WTC11 (cell line): Measurements from ENCODE around the gene RPL22L1. TPM values are rescaled to one million over a fixed set of nuclear protein-coding genes. Genes with fewer than 3 reads are reported as not detected.

ENCODE experiments used
- ATAC-seq: fragments of 200-7000 bp; cut with Tn5 transposase; 2 replicates; pipeline ENCODE4 v1.10.0; 2021; ENCODE audit warnings: mild to moderate bottlenecking, moderate library complexity
- CTCF ChIA-PET: fragments of 300-600 bp; sonication (Branson Sonifier 250); formaldehyde crosslinking; loops from one replicate; lab custom pipeline; 2021; ENCODE audit warnings: antibody characterized with exemption; lab: Charles Lee
- POLR2A ChIA-PET: fragments of 350-600 bp; sonication (Branson Sonifier 250); formaldehyde crosslinking; loops from one replicate; lab custom pipeline; 2021; ENCODE audit warnings: antibody characterized with exemption; lab: Charles Lee
- DNase-seq: peaks from one replicate; pipeline ENCODE4 v3.0.0; 2021; ENCODE audit warnings: low spot score
- H3K27ac Mint-ChIP-seq: 2 replicates; pipeline ENCODE4 v1.8.0; 2021; ENCODE audit warnings: mixed read lengths
- H3K27me3 Mint-ChIP-seq: 2 replicates; pipeline ENCODE4 v1.8.0; 2021; ENCODE audit warnings: low read depth, mild to moderate bottlenecking, moderate library complexity, mixed read lengths
- H3K36me3 Mint-ChIP-seq: 2 replicates; pipeline ENCODE4 v1.8.0; 2021; ENCODE audit warnings: mixed read lengths
- H3K4me1 Mint-ChIP-seq: 2 replicates; pipeline ENCODE4 v1.8.0; 2022; ENCODE audit warnings: mixed read lengths
- H3K4me3 Mint-ChIP-seq: 2 replicates; pipeline ENCODE4 v1.8.0; 2021; ENCODE audit warnings: mild to moderate bottlenecking, moderate library complexity, mixed read lengths
- H3K9me3 Mint-ChIP-seq: 2 replicates; pipeline ENCODE4 v1.8.0; 2021; ENCODE audit warnings: mixed read lengths
- ATF1 ChIP-seq: sonication (generic); formaldehyde crosslinking; IDR thresholded peaks from 2 replicates; pipeline ENCODE4 v1.8.1; 2023; ENCODE audit warnings: mild to moderate bottlenecking, moderate library complexity, missing genetic modification reagents
- ATF3 ChIP-seq: sonication (generic); formaldehyde crosslinking; conservative IDR thresholded peaks from 2 replicates; pipeline ENCODE4 v1.8.1; 2022; ENCODE audit warnings: mild to moderate bottlenecking, missing genetic modification reagents
- CBFB ChIP-seq: sonication (generic); formaldehyde crosslinking; IDR thresholded peaks from 2 replicates; pipeline ENCODE4 v1.8.1; 2022; ENCODE audit warnings: mild to moderate bottlenecking, low read depth, missing genetic modification reagents
- CREM ChIP-seq: sonication (generic); formaldehyde crosslinking; IDR thresholded peaks from 2 replicates; pipeline ENCODE4 v1.8.1; 2022; ENCODE audit warnings: mild to moderate bottlenecking, missing genetic modification reagents, moderate library complexity
- E2F1 ChIP-seq: sonication (generic); formaldehyde crosslinking; IDR thresholded peaks from 2 replicates; pipeline ENCODE4 v1.8.0; 2022; ENCODE audit warnings: mild to moderate bottlenecking, missing genetic modification reagents
- ELF4 ChIP-seq: sonication (generic); formaldehyde crosslinking; IDR thresholded peaks from 2 replicates; pipeline ENCODE4 v1.8.1; 2022; ENCODE audit warnings: low read depth, mild to moderate bottlenecking, moderate library complexity, missing genetic modification reagents
- FOXP4 ChIP-seq: sonication (generic); formaldehyde crosslinking; IDR thresholded peaks from 2 replicates; pipeline ENCODE4 v1.8.0; 2022; ENCODE audit warnings: mild to moderate bottlenecking, missing genetic modification reagents
- GRHL2 ChIP-seq: fragments of 250-450 bp; sonication (Bioruptor Pico); IDR thresholded peaks from 2 replicates; pipeline ENCODE4 v1.8.0; 2022; ENCODE audit warnings: mild to moderate bottlenecking, moderate library complexity; ENCODE audit not compliant: insufficient replicate concordance, severe bottlenecking
- KAT7 ChIP-seq: sonication (generic); formaldehyde crosslinking; IDR thresholded peaks from 2 replicates; pipeline ENCODE4 v1.8.1; 2023; ENCODE audit warnings: missing genetic modification reagents, mild to moderate bottlenecking, borderline replicate concordance
- MYBL2 ChIP-seq: sonication (generic); formaldehyde crosslinking; IDR thresholded peaks from 2 replicates; pipeline ENCODE4 v1.8.1; 2023; ENCODE audit warnings: mild to moderate bottlenecking, moderate library complexity, missing genetic modification reagents
- NR1H2 ChIP-seq: sonication (generic); formaldehyde crosslinking; IDR thresholded peaks from 2 replicates; pipeline ENCODE4 v1.9.0; 2021; ENCODE audit warnings: mild to moderate bottlenecking, moderate library complexity, missing genetic modification reagents
- PREB ChIP-seq: sonication (generic); formaldehyde crosslinking; IDR thresholded peaks from 2 replicates; pipeline ENCODE4 v1.8.1; 2022; ENCODE audit warnings: mild to moderate bottlenecking, missing genetic modification reagents, moderate library complexity, borderline replicate concordance
- RELA ChIP-seq: sonication (generic); formaldehyde crosslinking; IDR thresholded peaks from 2 replicates; pipeline ENCODE4 v1.8.1; 2022; ENCODE audit warnings: missing genetic modification reagents, mild to moderate bottlenecking, borderline replicate concordance
- USF2 ChIP-seq: sonication (generic); formaldehyde crosslinking; IDR thresholded peaks from 2 replicates; pipeline ENCODE4 v1.8.1; 2023; ENCODE audit warnings: mild to moderate bottlenecking, missing genetic modification reagents, moderate library complexity
- ZNF121 ChIP-seq: sonication (generic); formaldehyde crosslinking; IDR thresholded peaks from 2 replicates; pipeline ENCODE4 v1.8.0; 2023; ENCODE audit warnings: missing genetic modification reagents
- ZNF232 ChIP-seq: sonication (generic); formaldehyde crosslinking; IDR thresholded peaks from 2 replicates; pipeline ENCODE4 v1.8.0; 2022; ENCODE audit warnings: mild to moderate bottlenecking, missing genetic modification reagents
- ZNF281 ChIP-seq: sonication (generic); formaldehyde crosslinking; IDR thresholded peaks from 2 replicates; pipeline ENCODE4 v1.8.0; 2023; ENCODE audit warnings: mild to moderate bottlenecking, missing genetic modification reagents
- ZNF416 ChIP-seq: fragments of 250-450 bp; sonication (Bioruptor Pico); IDR thresholded peaks from 2 replicates; pipeline ENCODE4 v1.9.0; 2021; ENCODE audit warnings: mild to moderate bottlenecking, inconsistent platforms
- total RNA-seq: library from RNA; stranded (reverse); gene quantifications from 3 replicates; pipeline ENCODE4 v1.2.3, GENCODE V29; 2021
- TF ChIP-seq, protein P1 (sequence below): sonication (generic); formaldehyde crosslinking; IDR thresholded peaks from 2 replicates; pipeline ENCODE4 v1.8.1; 2023; ENCODE audit warnings: mild to moderate bottlenecking, missing genetic modification reagents
- TF ChIP-seq, protein P2 (sequence below): sonication (generic); formaldehyde crosslinking; IDR thresholded peaks from 2 replicates; pipeline ENCODE4 v1.8.0; 2022; ENCODE audit warnings: mild to moderate bottlenecking, missing genetic modification reagents

The RPL22L1 gene
- total RNA-seq, 1 experiment from 2014 or later, result 169 TPM

DNA sequence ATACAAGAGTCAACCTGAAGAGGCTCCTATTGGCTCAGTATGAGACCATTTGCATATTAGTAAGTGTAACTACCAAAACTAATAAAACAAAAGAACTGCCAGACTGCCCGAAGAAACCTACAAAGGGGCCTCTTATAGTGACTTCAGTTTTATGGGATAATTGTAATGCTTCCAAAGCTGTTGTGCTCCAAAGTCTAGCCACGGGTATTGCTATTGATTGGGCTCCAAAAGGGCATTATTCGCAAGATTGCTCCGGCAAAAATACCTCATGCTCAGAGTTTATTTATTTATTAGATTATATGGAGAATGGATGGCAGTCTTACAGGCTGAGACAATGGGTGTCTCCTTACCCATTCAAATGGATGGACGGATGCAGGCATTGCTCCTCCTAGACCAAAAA lies 11.4 kb downstream of the RPL22L1 start (continued):
- no peak for TF ChIP-seq ATF3 (CRISPR knock-in tag)
- no peak for TF ChIP-seq CBFB

DNA sequence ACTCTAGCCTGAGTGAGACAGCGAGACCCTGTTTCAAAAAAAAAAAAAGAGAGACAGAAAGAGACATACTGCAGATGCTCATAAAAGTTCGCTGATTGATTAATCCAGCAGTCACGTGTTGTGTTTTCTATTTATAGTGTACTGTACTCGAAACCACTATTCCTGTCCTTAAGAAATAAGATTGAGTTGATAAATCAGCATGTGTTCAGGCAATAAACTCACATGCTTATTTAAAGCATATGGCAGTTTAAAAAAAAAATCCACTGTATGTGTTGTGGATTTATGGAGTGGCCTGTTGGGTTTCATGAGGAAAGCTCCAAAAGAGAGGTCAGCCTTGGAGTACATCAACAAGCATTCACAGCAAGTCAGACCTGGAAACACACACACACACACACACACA lies 17.7 kb downstream of the RPL22L1 start:
- POLR2A ChIA-PET, result no interaction called here
- Mint-ChIP-seq H3K4me3 (no peak overlapping the region), H3K36me3 (no peaks in the 10 kb centered on the region), H3K27ac (no peak overlapping the region), H3K9me3 (no peaks in the 10 kb centered on the region), H3K4me1 (peaks cover 3% of the 10 kb centered on the region), H3K27me3 (no peaks in the 10 kb centered on the region)
- ATAC-seq (no peak), DNase-seq (no peak)
- TF ChIP-seq RELA (CRISPR knock-in tag) (no peak), KAT7 (no peak), ZNF416 (CRISPR knock-in tag) (no peak), PREB (CRISPR knock-in tag) (no peak), NR1H2 (no peak), FOXP4 (CRISPR knock-in tag) (no peak)
- TF ChIP-seq, protein P1, sequence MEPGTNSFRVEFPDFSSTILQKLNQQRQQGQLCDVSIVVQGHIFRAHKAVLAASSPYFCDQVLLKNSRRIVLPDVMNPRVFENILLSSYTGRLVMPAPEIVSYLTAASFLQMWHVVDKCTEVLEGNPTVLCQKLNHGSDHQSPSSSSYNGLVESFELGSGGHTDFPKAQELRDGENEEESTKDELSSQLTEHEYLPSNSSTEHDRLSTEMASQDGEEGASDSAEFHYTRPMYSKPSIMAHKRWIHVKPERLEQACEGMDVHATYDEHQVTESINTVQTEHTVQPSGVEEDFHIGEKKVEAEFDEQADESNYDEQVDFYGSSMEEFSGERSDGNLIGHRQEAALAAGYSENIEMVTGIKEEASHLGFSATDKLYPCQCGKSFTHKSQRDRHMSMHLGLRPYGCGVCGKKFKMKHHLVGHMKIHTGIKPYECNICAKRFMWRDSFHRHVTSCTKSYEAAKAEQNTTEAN (CRISPR knock-in tag), result no peak
- TF ChIP-seq, protein P2, sequence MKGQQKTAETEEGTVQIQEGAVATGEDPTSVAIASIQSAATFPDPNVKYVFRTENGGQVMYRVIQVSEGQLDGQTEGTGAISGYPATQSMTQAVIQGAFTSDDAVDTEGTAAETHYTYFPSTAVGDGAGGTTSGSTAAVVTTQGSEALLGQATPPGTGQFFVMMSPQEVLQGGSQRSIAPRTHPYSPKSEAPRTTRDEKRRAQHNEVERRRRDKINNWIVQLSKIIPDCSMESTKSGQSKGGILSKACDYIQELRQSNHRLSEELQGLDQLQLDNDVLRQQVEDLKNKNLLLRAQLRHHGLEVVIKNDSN (CRISPR knock-in tag), result no peak
- CTCF ChIA-PET, result interaction anchor here (0.8 to 2.3 kb wide), 2 partner anchors 23 to 40 kb away, joined by 3 to 10 read pairs; no protein-coding TSS in a partner anchor

DNA sequence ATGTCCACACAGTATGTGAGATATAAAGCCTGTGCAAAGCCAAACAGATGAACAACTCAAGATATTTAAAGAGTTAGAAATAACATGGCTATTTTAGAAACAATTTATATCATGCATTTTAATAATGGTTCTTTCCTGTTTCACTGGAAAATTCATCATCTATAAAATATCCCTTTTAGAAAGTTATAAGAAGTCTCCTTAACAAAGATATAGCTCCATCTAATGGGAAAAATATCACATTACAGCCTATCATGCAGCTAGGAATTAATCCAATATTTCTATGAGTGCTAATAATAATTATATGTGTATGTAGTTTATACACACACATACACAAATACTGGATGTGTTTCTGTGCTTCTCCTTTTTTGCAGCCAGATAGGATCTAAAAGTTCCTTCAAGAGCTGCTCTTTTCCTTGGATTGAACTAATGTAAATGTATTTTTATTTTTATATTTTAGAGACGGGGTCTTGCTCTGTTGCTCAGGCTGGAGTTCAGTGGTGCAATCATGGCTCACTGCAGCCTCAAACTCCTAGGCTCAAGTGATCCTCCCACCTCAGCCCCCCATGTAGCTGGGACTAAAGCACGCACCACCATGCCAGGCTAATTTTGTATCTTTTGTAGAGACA lies 21.6 kb downstream of the RPL22L1 start:
- CTCF ChIA-PET, result interaction anchor here (0.7 to 2.7 kb wide), 16 partner anchors 9 to 1081 kb away, joined by 3 to 13 read pairs (median 4); partner anchors contain the start of gene SLC7A14
- TF ChIP-seq ZNF416 (CRISPR knock-in tag) (no peak), RELA (CRISPR knock-in tag) (no peak), ZNF281 (CRISPR knock-in tag) (no peak), ZNF121 (CRISPR knock-in tag) (no peak), GRHL2 (CRISPR knock-in tag) (no peak), ZNF232 (CRISPR knock-in tag) (no peak), MYBL2 (CRISPR knock-in tag) (no peak), CREM (CRISPR knock-in tag) (no peak), ATF1 (no peak), E2F1 (CRISPR knock-in tag) (no peak), ELF4 (CRISPR knock-in tag) (no peak), USF2 (no peak)

More for the DNA sequence above, 21.6 kb downstream of the RPL22L1 start:
- peaks cover 16% of the 10 kb centered on the region for H3K9me3 Mint-ChIP-seq
- H3K36me3 Mint-ChIP-seq, result peaks cover 10% of the 10 kb centered on the region
- no peaks in the 10 kb centered on the region for H3K4me1 Mint-ChIP-seq
- DNase-seq, result no peak
- H3K27ac Mint-ChIP-seq, result no peak overlapping the region
- ATAC-seq, result no peak
- no peak overlapping the region for H3K4me3 Mint-ChIP-seq
- no peaks in the 10 kb centered on the region; the same call in 1 of the 2 replicates for H3K27me3 Mint-ChIP-seq
- POLR2A ChIA-PET, result interaction anchor here (0.6 to 0.8 kb wide), 2 partner anchors 22 to 805 kb away, joined by 3 to 4 read pairs; partner anchors contain the start of gene RPL22L1
